Stimulated activated CD8-positive, alpha-beta memory T cell treated with anti-CD3 and anti-CD28 coated beads, Interleukin-4, amount 100 ng/mL, for 48 hours (primary cell): Measurements from ENCODE around the gene UST.
"Not testable (repeated sequence)": the region's sequence is repeated elsewhere in the genome, so short reads cannot be mapped to it uniquely, and the experiment has no call there.

Source experiments
- DNase-seq: peaks from one replicate; pipeline ENCODE4 v3.0.0-alpha.2; 2020

UST gene

DNA sequence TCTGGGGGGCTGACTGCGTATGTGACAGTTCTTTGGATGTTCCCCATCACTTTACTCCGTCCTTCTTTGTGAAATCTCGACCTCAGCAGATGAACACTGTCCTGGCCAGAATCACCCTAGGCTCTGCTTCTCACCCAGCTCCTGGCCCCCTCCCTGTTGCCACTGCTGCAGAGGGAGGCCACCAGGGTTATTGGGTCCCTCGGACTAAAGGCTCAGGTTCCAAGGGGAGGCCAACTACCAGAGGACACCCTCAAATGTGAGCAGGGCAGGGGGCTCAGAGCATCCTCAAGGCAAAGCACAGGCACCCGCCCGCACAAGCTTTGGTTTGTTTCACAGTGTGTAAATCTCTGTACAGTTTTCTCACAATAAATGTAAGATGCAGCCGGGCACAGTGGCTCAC is 269.9 kb downstream of the UST start:
- DNase-seq, result no peak

GRCh38 chr6:149020319-149020718 is 273.5 kb downstream of the UST start:
- DNase-seq, result no peak

DNA sequence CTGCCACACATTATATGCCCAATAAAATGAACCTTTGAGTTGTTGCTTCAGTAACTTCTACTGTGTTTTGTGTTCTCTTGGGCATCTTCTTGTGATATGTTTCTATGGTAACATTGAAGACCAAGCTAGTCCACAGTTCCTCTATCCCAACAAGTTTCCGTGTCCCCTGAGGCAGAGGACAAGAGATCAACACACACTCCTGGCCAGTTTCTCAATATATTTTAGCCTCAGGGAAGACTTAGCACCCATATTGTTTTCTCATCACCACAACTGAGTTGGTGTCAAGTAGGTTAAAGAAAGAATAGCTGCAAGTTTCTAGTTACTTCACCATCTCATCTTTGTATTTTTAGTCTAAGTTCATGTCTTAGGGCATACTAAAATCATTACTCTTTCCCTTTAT is 277.5 kb downstream of the UST start:
- no peak for DNase-seq

GRCh38 chr6:149025061-149025460 is 278.2 kb downstream of the UST start:
- no peak for DNase-seq

GRCh38 chr6:149026530-149026942 is 279.7 kb downstream of the UST start:
- peak; percentile 45 for DNase-seq

- DNase-seq, result no peak
These were observed 280.7 kb downstream of the UST start for GRCh38 chr6:149027484-149027883.

DNA sequence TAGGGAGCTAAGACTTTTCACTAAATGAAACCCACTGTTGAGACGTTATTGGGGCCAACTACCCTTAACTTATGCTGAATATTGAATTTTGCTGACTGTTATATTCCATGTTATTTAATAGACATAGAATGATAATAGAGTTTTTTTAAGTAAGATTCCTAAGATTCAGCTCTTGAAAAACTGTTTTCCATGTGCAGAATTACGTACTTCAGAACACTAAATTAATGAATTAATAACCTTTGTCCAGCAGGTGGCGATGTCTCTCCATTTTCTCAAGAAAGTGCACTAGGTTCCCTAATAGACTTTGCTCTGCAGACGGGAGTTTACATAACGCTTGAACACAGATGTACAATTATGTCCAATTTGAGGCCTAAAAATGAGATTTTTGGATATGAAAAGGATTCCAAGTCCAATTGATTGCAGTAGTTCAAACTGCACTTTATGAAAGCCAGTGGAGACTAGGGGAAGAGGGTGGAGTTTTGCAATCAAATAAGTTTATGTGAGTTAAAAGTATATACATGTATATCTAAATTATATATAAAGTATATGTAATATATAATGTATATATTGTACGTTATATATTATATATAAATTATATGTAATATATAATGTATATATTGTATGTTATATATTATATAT is 282.1 kb downstream of the UST start:
- peak; percentile 75 for DNase-seq

DNA sequence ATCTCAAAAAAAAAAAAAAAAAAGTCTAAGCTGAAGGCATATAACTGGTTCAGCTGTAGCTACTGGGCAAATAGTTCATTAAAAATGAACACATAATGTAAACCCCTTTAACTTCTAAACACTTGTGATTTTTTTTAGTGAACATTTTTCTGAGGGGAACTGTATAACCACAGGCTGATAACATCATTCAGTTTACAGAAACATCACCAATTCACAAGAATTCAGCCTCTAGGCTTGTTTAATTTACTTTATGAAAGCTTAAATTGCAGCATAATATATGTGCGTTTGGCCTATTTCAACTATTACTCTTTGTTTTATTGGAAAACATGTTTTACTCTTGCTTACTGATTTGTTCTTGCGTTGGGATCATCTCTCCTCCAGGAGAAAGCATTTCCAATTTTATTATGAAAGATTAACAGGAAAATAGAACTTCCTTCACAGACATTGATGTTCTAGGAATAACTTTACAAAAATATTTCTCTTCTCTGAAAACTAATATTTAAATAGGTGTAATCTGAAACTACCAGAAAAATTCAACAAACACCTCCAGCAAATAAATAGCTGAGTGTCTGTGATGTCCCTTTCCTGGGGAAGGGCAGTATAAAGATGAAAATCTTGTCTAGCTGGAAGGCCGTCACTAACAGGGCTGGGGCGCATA is 284.5 kb downstream of the UST start:
- no peak for DNase-seq

GRCh38 chr6:149031859-149032598 is 285.2 kb downstream of the UST start:
- peak; percentile 68 for DNase-seq

DNA sequence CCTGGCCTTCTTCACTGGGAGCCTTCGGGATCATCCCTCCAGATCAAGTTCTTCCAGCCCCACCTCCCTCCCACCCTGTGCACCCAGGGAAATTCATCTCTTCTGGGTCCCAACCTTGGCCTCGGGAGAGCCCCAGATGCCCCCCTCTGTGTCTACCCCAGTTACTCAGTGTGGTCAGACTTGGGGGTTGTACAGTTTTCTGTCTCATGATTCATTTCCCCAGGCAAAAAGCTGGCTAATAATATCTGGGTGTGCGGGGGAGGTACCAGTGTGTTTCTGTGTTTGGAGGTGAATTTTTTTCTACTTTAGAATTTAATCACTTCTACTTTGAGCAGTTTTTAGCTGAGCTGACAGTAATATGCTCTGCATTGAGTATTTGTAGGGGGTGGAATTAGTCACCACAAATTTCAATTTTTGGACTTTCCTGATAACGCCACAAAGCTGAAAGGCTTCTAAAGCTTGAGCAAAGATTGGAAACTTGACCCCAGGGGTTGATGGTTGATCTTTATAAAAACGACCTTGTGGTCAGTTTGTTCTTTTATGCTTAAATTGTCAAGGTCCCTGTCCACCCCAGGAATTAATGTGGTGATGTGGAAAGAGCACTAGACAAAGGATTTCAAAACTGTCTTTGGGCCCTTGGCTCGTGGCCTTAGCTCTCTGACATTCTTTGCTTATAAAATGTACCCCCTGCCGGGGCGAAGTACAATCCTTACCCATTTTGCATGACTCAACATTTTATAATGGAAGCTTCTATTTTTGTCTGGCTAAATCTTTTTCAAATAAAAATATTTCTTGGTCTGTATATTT is 286.0 kb downstream of the UST start:
- DNase-seq, result peak; percentile 69

DNA sequence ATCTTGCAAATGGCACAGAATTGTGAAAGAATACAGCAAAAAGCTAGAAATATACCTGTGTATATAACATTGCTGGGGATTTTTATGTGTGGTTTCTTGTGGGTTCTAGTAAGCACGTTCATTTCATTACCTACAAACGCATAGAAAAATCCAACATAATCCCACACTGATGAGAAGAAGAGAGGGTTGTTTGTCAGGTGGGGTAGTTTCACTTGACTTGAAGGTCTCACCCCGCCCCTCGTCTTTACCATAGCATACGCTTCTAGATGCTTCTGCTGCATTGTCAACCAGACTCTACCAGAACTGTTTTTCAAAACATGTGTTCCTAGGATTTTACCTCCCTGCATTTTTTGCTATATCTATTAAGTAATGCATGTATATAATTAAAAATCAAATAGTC is 286.6 kb downstream of the UST start:
- DNase-seq, result peak; percentile 44

DNA sequence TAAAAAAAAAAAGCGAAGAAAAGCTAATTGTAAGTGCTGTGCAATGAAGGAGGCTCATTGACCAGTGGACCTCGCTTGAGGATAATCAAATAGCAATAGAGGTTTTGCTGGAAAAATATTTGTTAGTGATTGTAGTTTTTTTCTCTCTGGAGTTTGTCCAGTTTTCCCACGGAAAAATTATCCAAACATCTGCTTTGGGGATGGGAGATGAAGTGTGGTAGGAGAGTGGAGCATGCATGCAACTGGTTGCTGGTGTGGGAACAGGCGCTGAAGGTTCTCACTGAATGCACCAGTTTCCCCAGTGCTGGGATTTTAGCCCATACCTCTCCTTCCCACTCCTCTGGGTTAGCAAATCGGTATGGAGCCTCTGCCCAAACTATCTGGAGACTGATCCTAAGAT is 288.9 kb downstream of the UST start:
- DNase-seq, result no peak

GRCh38 chr6:149037051-149037671 is 290.3 kb downstream of the UST start:
- DNase-seq, result no peak

GRCh38 chr6:149039025-149039424 is 292.2 kb downstream of the UST start:
- DNase-seq, result not testable (repeated sequence)

DNA sequence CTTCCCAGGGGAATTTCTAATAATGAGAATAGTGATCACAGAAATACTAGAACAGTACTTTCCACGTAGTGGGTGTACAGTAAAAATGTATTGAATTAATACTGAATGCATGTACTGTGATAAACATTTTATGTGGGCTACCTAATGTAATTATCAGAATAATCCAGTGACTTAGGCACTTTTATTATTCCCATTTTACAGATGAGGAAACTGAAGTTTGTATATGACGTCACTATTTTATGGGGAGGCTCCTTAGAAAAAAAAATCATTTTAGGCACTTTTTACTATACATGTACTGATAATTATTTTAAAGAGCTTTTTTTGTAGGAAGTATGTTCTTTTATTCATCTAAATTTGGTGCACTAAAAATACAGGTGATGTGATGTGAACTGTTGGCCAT is 295.1 kb downstream of the UST start:
- DNase-seq, result no peak

DNA sequence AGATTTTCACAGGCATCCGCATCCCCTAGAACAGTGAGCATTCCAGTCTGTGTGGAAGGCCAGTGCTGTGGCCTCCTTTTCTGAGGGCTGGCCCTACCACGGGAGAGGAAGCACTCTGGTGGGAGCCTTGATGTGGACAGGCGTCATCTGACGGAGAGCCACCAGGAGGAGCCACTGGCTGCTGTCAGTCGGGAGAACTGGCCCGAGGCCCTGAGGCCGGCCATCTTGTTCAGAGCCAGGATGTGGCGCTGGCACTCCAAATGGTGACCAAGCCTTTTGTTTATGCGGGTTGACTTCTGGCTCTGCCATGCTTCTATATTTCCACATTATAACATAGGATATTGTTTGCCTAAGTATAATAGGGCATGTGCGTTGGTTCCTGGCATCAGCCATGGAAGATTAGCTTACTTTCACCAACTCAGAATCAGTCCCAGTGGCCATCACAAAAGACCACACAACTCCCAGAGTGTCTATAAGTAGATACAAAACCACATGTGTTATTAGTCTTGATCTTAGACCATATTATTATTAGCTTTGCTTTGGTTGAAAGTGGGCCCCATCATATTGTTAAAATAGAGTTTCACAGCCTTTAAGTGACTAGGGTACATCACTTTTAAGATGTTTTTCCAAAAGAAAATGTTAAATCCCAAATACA is 296.8 kb downstream of the UST start:
- peak; percentile 61 for DNase-seq

- no peak for DNase-seq
These were observed 297.7 kb downstream of the UST start for GRCh38 chr6:149044528-149044927.

GRCh38 chr6:149045404-149045803 is 298.6 kb downstream of the UST start:
- no peak for DNase-seq

DNA sequence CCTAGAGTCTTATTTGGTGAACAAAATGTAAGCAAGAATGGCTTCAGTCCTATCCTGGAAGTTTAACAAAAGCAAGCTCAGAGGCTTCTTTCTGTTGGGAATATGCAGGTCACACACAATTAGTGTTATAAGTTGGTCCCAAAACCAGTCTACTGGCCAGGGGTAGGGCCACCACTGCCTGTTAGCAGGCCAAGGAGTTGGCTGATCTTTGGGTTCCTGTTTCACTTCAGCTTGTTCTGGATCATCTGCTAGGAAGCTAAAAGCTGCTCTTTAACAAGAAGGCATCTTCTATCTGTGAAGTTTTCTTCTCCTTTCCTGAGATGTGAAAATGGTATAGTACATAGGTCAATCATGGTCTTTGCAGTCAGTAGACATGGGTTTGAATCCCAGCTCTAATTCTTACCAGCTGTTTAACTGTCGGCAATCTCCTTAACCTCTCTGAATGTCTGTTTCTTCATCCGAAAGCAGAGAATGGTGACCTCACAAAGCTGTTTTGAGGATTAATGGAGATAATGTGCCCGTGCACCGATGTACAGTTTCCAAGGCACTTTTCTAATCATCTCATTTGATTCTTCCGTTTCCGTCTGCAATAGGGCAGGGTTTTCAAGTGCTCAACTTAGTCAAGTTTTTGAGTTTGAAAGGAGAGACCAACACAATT is 299.5 kb downstream of the UST start:
- no peak for DNase-seq

DNA sequence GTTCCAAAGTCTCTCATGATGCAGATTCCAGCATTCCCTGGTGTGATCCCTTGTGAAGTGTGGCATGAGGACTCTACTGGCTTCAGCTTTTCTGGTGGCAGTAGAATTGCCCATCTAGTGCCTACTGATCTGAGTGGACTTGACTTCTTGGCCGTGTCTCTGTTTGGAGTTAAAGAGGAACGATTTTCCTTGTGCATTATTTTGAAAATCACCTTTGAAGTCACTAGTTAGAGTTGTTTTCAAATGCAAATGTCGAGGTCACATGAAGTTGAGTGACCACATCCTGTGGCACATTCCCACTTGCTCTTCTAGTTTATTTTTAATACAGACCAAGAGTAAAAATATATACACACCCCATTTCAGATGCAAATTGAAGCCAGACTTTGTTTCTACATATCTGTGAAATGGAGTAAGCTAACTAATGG is 300.0 kb downstream of the UST start:
- no peak for DNase-seq

GRCh38 chr6:149049230-149049629 is 302.4 kb downstream of the UST start:
- DNase-seq, result no peak

DNA sequence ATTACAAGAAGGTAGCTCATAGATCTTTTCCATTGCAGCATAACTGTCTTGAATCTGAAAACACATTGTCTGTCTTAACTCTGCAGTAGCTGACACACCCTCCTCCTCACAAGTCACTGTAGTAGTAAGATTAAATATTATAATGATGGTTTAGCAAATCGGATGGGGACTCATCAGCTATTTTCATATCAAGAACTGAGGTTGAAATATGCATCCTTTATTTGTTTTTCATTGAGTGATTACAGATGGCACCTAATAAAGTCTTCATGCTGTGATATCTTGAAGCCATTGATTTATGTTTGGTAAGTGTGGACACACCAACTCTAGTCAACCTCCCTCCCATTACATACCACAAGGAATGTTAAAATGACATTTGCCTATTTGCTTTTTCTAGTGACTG is 303.3 kb downstream of the UST start:
- no peak for DNase-seq
